K562 (cell line): ENCODE results near the gene PCSK1. TPM values are rescaled to one million over a fixed set of nuclear protein-coding genes. Genes with fewer than 3 reads are reported as not detected.
A peak's percentile ranks its signal among the peaks of the same experiment; 100 is the strongest.

Source experiments
- ATAC-seq: fragments of 200-7000 bp; cut with Tn5 transposase; 3 replicates; pipeline ENCODE4 v1.9.1; 2020; ENCODE audit warnings: moderate library complexity
- BruUV-seq: library from RNA; stranded (reverse); fragments of 400-500 nt; replicated peaks from 2 replicates; lab custom pipeline; 2021; lab: Mats Ljungman, UMichigan
- CTCF ChIA-PET: fragments of 300-600 bp; formaldehyde crosslinking; extraction: SDS; loops from one replicate; lab custom pipeline; 2021; ENCODE audit warnings: low intra/inter-chr PET ratio; lab: Yijun Ruan, JAX
- POLR2A ChIA-PET: fragments of 300-600, 350-650 bp; sonication (Branson Sonifier 250); formaldehyde crosslinking; extraction: SDS; loops from one replicate; lab custom pipeline; 2021; ENCODE audit warnings: antibody characterized with exemption, inconsistent platforms; lab: Yijun Ruan, JAX
- DNase-seq, 4 experiments: peaks; one replicate each; pipeline versions ENCODE4 v3.0.0 to v3.0.0-alpha.2; 2011 to 2018; ENCODE audit warnings: low spot score in 3 of 4, mixed read lengths in 3 of 4; ENCODE audit errors: extremely low read depth in 1 of 4
- FAIRE-seq: peaks from 2 replicates; lab custom pipeline; 2011; peaks lifted over from hg19 to GRCh38; lab: Jason Lieb, UNC
- H2AFZ ChIP-seq: 2 replicates; pipeline ENCODE4 v1.6.0; 2011; ENCODE audit warnings: low read depth, low read length, control low read depth, inconsistent platforms
- H3K27ac ChIP-seq: fragments of 200-600 bp; 3 replicates; pipeline ENCODE4 v1.8.0; 2011; ENCODE audit warnings: low read depth, mild to moderate bottlenecking, control low read depth, inconsistent platforms, low read length, moderate library complexity, mixed read lengths; ENCODE audit errors: extremely low read depth
- H3K27me3 ChIP-seq, 2 experiments: fragments of 300-600 bp in 1 of 2; 2 replicates in 1 of 2; 3 replicates in 1 of 2; pipeline versions ENCODE4 v1.6.0 to v1.8.0; 2011; ENCODE audit warnings: inconsistent platforms in 2 of 2, low read length in 2 of 2, mild to moderate bottlenecking in 1 of 2, mixed read lengths in 1 of 2, moderate library complexity in 1 of 2; ENCODE audit not compliant: control insufficient read depth in 2 of 2, insufficient read depth in 2 of 2
- H3K36me3 ChIP-seq: fragments of 300-600 bp; 3 replicates; pipeline ENCODE4 v1.8.0; 2011; ENCODE audit warnings: mild to moderate bottlenecking, low read length, inconsistent platforms; ENCODE audit not compliant: control insufficient read depth, insufficient read depth
- H3K4me1 ChIP-seq, 2 experiments: fragments of 200-600 bp in 1 of 2; replicated peaks in 1 of 2; 2 replicates in 1 of 2; 3 replicates in 1 of 2; pipeline versions ENCODE4 v1.5.1 to v1.8.0; 2011; ENCODE audit warnings: inconsistent platforms in 2 of 2, low read length in 2 of 2, mild to moderate bottlenecking in 1 of 2, mixed read lengths in 1 of 2, moderate library complexity in 1 of 2; ENCODE audit not compliant: control insufficient read depth in 2 of 2, insufficient read depth in 2 of 2
- H3K4me2 ChIP-seq: 2 replicates; pipeline ENCODE4 v1.6.1; 2011; ENCODE audit warnings: low read length, control low read depth, inconsistent platforms, mixed read lengths; ENCODE audit not compliant: insufficient read depth
- H3K4me3 ChIP-seq: fragments of 200-600 bp; sonication (generic), shearing (Covaris generic); 2 replicates; pipeline ENCODE4 v1.5.1; 2016; ENCODE audit warnings: control low read depth, inconsistent platforms
- H3K79me2 ChIP-seq: fragments of 200-600 bp; 3 replicates; pipeline ENCODE4 v1.8.0; 2011; ENCODE audit warnings: low read length, inconsistent platforms; ENCODE audit not compliant: control insufficient read depth, insufficient read depth
- H3K9ac ChIP-seq, 2 experiments: 2 replicates each; pipeline versions ENCODE4 v1.6.0 to v1.6.1; 2011; ENCODE audit warnings: low read depth in 2 of 2, low read length in 2 of 2, control low read depth in 1 of 2, inconsistent platforms in 1 of 2, mild to moderate bottlenecking in 1 of 2, mixed read lengths in 1 of 2; ENCODE audit not compliant: insufficient read depth in 1 of 2
- H3K9me1 ChIP-seq: one replicate; pipeline ENCODE4 v1.6.0; 2011; ENCODE audit warnings: inconsistent platforms, mild to moderate bottlenecking, low read length, moderate library complexity; ENCODE audit not compliant: control insufficient read depth, insufficient read depth
- H3K9me3 ChIP-seq: replicated peaks from 2 replicates; pipeline ENCODE4 v1.5.1; 2011; ENCODE audit warnings: low read depth, low read length, inconsistent platforms; ENCODE audit not compliant: control insufficient read depth, insufficient read depth
- H4K20me1 ChIP-seq: replicated peaks from 2 replicates; pipeline ENCODE4 v1.6.1; 2011; ENCODE audit warnings: low read length, inconsistent platforms, mixed read lengths; ENCODE audit not compliant: control insufficient read depth, insufficient read depth
- ELF4 ChIP-seq: fragments of 450-650 bp; formaldehyde crosslinking; IDR thresholded peaks from 2 replicates; pipeline ENCODE4 v1.4.0; 2022; ENCODE audit warnings: missing genetic modification characterization
- EZH2 ChIP-seq: IDR thresholded peaks from 2 replicates; pipeline ENCODE4 v1.6.1; 2012; ENCODE audit warnings: low read depth, mild to moderate bottlenecking, inconsistent platforms, low read length, borderline replicate concordance
- GATAD2A ChIP-seq: fragments of 450-650 bp; IDR thresholded peaks from 2 replicates; pipeline ENCODE4 v1.6.1; 2017
- HDAC1 ChIP-seq, 2 experiments: fragments of 450-650 bp; IDR thresholded peaks; 2 replicates each; pipeline ENCODE4 v1.6.1; 2016 to 2017; ENCODE audit warnings: inconsistent platforms in 1 of 2, mild to moderate bottlenecking in 1 of 2, moderate library complexity in 1 of 2
- ILK ChIP-seq: fragments of 450-650 bp; IDR thresholded peaks from 2 replicates; pipeline ENCODE4 v1.6.1; 2016; ENCODE audit warnings: missing genetic modification characterization, low read depth, mild to moderate bottlenecking, missing compliant biosample characterization, moderate library complexity, borderline replicate concordance
- KLF13 ChIP-seq: fragments of 450-650 bp; IDR thresholded peaks from 2 replicates; pipeline ENCODE4 v1.6.1; 2016; ENCODE audit warnings: missing genetic modification characterization, low read depth, mild to moderate bottlenecking, missing compliant biosample characterization, moderate library complexity, borderline replicate concordance
- PHB2 ChIP-seq: fragments of 450-650 bp; IDR thresholded peaks from 2 replicates; pipeline ENCODE4 v1.6.1; 2017; ENCODE audit warnings: low read depth
- POLR2G ChIP-seq: fragments of 200-400 bp; formaldehyde crosslinking; IDR thresholded peaks from 2 replicates; pipeline ENCODE4 v1.6.1; 2017; ENCODE audit warnings: low read depth, mild to moderate bottlenecking, antibody characterized with exemption, low read length, moderate library complexity
- RAD21 ChIP-seq, 2 experiments: fragments of 250-450 bp in 1 of 2; fragments of 450-650 bp in 1 of 2; sonication (Bioruptor Pico) in 1 of 2; formaldehyde crosslinking in 1 of 2; IDR thresholded peaks in 1 of 2; conservative IDR thresholded peaks in 1 of 2; 2 replicates each; pipeline versions ENCODE4 v1.4.0 to v1.8.0; 2020 to 2022; ENCODE audit warnings: mild to moderate bottlenecking in 2 of 2, moderate library complexity in 1 of 2
- SAFB ChIP-seq: fragments of 200-400 bp; formaldehyde crosslinking; IDR thresholded peaks from 2 replicates; pipeline ENCODE4 v1.6.1; 2017; ENCODE audit warnings: low read depth, low read length, borderline replicate concordance
- TAF9B ChIP-seq: fragments of 450-650 bp; IDR thresholded peaks from 2 replicates; pipeline ENCODE4 v1.6.1; 2018; ENCODE audit warnings: mild to moderate bottlenecking; ENCODE audit not compliant: partially characterized antibody
- ZC3H8 ChIP-seq: fragments of 450-650 bp; IDR thresholded peaks from 2 replicates; pipeline ENCODE4 v1.6.1; 2017
- WGBS: fragments of 100-300 bp; shearing (Covaris generic); methylation state at CpG from one replicate; pipeline ENCODE4 v1.1.6; 2016; ENCODE audit warnings: low coverage, mixed read lengths; ENCODE audit not compliant: insufficient coverage; ENCODE audit errors: missing lambda C conversion rate; 5-methylcytosine and 5-hydroxymethylcytosine counted together
- in situ Hi-C: fragments of 300-500 bp; cut with MboI; formaldehyde crosslinking; loops from 4 replicates; pipeline ENCODE4 v1.15.0; 2018; ENCODE audit warnings: inconsistent platforms, mixed read lengths
- intact Hi-C: fragments of 100-400 bp; cut with micrococcal nuclease; formaldehyde crosslinking; loops from 2 replicates; pipeline ENCODE4 v1.14.2; 2022
- polyA plus RNA-seq, 8 experiments: library from polyadenylated mRNA; depleted of rRNA in 4 of 8; stranded (reverse) in 5 of 8; unstranded in 3 of 8; fragments of >200 nt; fragmentation: Nextera tagmentation in 2 of 8; fragmentation: Illumina TruSeq in 1 of 8; extraction: Ambion mirVana in 2 of 8; extraction: Trizol in 1 of 8; gene quantifications; 2 replicates each; pipeline versions ENCODE4 v1.2.1 to v1.2.3, GENCODE V29; 2011 to 2014; ENCODE audit warnings: inconsistent platforms in 1 of 8, missing spikeins in 1 of 8
- total RNA-seq, 7 experiments: library from RNA; depleted of rRNA in 6 of 7; stranded (reverse); fragments of >200 nt in 6 of 7; fragmentation: Illumina TruSeq in 2 of 7; extraction: Trizol in 2 of 7; gene quantifications; 2 replicates each; pipeline versions ENCODE4 v1.2.1 to v1.2.3, GENCODE V29; 2011 to 2021; ENCODE audit warnings: low replicate concordance in 1 of 7
- TF ChIP-seq, protein P1 (sequence below): fragments of 150-350 bp; conservative IDR thresholded peaks from 2 replicates; pipeline ENCODE4 v1.6.1; 2014; ENCODE audit warnings: low read length
- TF ChIP-seq, protein P2 (sequence below): fragments of 450-650 bp; conservative IDR thresholded peaks from 2 replicates; pipeline ENCODE4 v1.6.1; 2016; ENCODE audit warnings: missing genetic modification characterization, low read depth, mild to moderate bottlenecking, control low read depth, missing compliant biosample characterization
- TF ChIP-seq, protein P3 (sequence below), 3 experiments: IDR thresholded peaks in 2 of 3; conservative IDR thresholded peaks in 1 of 3; 2 replicates each; pipeline ENCODE4 v1.5.1; 2011 to 2012; ENCODE audit warnings: low read length in 3 of 3, mild to moderate bottlenecking in 3 of 3, control low read depth in 2 of 3, improper control_type of control experiment in 1 of 3, inconsistent platforms in 1 of 3, low read depth in 1 of 3, mixed read lengths in 1 of 3, moderate library complexity in 1 of 3; ENCODE audit not compliant: insufficient read depth in 2 of 3

Gene PCSK1
- total and polyA plus RNA-seq, 9 of the 15 experiments (the other 6 are each of a cell fraction or from before 2014, with no cell fraction given) = not detected

- TF ChIP-seq, protein P1, sequence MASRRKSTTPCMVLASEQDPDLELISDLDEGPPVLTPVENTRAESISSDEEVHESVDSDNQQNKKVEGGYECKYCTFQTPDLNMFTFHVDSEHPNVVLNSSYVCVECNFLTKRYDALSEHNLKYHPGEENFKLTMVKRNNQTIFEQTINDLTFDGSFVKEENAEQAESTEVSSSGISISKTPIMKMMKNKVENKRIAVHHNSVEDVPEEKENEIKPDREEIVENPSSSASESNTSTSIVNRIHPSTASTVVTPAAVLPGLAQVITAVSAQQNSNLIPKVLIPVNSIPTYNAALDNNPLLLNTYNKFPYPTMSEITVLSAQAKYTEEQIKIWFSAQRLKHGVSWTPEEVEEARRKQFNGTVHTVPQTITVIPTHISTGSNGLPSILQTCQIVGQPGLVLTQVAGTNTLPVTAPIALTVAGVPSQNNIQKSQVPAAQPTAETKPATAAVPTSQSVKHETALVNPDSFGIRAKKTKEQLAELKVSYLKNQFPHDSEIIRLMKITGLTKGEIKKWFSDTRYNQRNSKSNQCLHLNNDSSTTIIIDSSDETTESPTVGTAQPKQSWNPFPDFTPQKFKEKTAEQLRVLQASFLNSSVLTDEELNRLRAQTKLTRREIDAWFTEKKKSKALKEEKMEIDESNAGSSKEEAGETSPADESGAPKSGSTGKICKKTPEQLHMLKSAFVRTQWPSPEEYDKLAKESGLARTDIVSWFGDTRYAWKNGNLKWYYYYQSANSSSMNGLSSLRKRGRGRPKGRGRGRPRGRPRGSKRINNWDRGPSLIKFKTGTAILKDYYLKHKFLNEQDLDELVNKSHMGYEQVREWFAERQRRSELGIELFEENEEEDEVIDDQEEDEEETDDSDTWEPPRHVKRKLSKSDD = no peak
- TF ChIP-seq POLR2G (no peak), HDAC1 (IDR thresholded peaks at IDR 0.05) (no peak), KLF13 (tag) (no peak), ELF4 (CRISPR knock-in tag) (no peak), ILK (no peak)
Observed at GRCh38 chr5:96384353-96384752, 48.7 kb downstream of the PCSK1 start (continued).

- no peaks in the 10 kb centered on the region for H3K36me3 ChIP-seq
- no peaks in the 10 kb centered on the region for H3K4me1 ChIP-seq
- intact Hi-C loops (no loop called here), in situ Hi-C loops (no loop called here)
- no peaks in the 10 kb centered on the region for H3K9me1 ChIP-seq
- no peak overlapping the region for H3K9ac ChIP-seq
- no peak overlapping the region for H2AFZ ChIP-seq
- no TSS peak for BruUV-seq
- H3K79me2 ChIP-seq = no peaks in the 10 kb centered on the region
- H3K4me3 ChIP-seq = no peak overlapping the region
- H3K27ac ChIP-seq = no peak overlapping the region
- FAIRE-seq (no peak), DNase-seq (peak in 1 of 4 experiments; percentile 6), ATAC-seq (peak; percentile 59; the same call in 2 of the 3 replicates)
- H4K20me1 ChIP-seq = no peaks in the 10 kb centered on the region
- H3K4me2 ChIP-seq = no peak overlapping the region
- ChIA-PET CTCF (no interaction called here), POLR2A (interaction anchor here (0.9 kb wide), 1 partner anchor 1957 kb away, joined by 3 read pairs; no protein-coding TSS in a partner anchor)
- H3K27me3 ChIP-seq = peaks cover 0 to 4% of the 10 kb centered on the region in 2 experiments; a peak in 2 of 5 replicates
- WGBS = 3% methylated on average over 5 of the region's 5 CpGs
- no peaks in the 10 kb centered on the region for H3K9me3 ChIP-seq
- TF ChIP-seq, protein P2, sequence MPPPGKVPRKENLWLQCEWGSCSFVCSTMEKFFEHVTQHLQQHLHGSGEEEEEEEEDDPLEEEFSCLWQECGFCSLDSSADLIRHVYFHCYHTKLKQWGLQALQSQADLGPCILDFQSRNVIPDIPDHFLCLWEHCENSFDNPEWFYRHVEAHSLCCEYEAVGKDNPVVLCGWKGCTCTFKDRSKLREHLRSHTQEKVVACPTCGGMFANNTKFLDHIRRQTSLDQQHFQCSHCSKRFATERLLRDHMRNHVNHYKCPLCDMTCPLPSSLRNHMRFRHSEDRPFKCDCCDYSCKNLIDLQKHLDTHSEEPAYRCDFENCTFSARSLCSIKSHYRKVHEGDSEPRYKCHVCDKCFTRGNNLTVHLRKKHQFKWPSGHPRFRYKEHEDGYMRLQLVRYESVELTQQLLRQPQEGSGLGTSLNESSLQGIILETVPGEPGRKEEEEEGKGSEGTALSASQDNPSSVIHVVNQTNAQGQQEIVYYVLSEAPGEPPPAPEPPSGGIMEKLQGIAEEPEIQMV (tag) = no peak
- TF ChIP-seq GATAD2A = no peak
- no peak for TF ChIP-seq EZH2
- no peak for TF ChIP-seq SAFB
- no peak for TF ChIP-seq TAF9B
- no peak for TF ChIP-seq PHB2
- TF ChIP-seq, protein P3, sequence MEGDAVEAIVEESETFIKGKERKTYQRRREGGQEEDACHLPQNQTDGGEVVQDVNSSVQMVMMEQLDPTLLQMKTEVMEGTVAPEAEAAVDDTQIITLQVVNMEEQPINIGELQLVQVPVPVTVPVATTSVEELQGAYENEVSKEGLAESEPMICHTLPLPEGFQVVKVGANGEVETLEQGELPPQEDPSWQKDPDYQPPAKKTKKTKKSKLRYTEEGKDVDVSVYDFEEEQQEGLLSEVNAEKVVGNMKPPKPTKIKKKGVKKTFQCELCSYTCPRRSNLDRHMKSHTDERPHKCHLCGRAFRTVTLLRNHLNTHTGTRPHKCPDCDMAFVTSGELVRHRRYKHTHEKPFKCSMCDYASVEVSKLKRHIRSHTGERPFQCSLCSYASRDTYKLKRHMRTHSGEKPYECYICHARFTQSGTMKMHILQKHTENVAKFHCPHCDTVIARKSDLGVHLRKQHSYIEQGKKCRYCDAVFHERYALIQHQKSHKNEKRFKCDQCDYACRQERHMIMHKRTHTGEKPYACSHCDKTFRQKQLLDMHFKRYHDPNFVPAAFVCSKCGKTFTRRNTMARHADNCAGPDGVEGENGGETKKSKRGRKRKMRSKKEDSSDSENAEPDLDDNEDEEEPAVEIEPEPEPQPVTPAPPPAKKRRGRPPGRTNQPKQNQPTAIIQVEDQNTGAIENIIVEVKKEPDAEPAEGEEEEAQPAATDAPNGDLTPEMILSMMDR (IDR thresholded peaks at IDR 0.05 in 2 of 3, conservative IDR thresholded peaks at IDR 0.05 in 1 of 3; ENCODE audit: insufficient read depth in 2 of 3, low read depth in 1 of 3, low read length in 3 of 3) = peak in 1 of 3 experiments; percentile 18; a peak in 1 of 6 replicates
- TF ChIP-seq RAD21 (CRISPR knock-in tag; conservative IDR thresholded peaks at IDR 0.05 in 1 of 2, IDR thresholded peaks at IDR 0.05 in 1 of 2) = peak in 1 of 2 experiments; percentile 42; a peak in 2 of 4 replicates
- TF ChIP-seq ZC3H8 = no peak
Observed at GRCh38 chr5:96381526-96381925, 51.5 kb downstream of the PCSK1 start.
